Measurements from ENCODE around the gene EPHA10.

Gene EPHA10

GRCh38 chr1:37708471-37708870 lies 56.4 kb downstream of the EPHA10 start (continued):
- no peak for TF ChIP-seq ZNF513 (tag by site-specific recombination; IDR thresholded peaks at IDR 0.05)
- no peak for TF ChIP-seq ZNF18 (tag by site-specific recombination; IDR thresholded peaks at IDR 0.05)
- no peak for TF ChIP-seq WT1 (tag by site-specific recombination; IDR thresholded peaks at IDR 0.05)
- TF ChIP-seq ZBTB8A (tag by site-specific recombination; IDR thresholded peaks at IDR 0.05), result no peak
- no peak for TF ChIP-seq ZNF791 (tag by site-specific recombination; IDR thresholded peaks at IDR 0.05)
- TF ChIP-seq ZNF580 (tag by site-specific recombination; IDR thresholded peaks at IDR 0.05), result no peak
- TF ChIP-seq KLF17 (tag by site-specific recombination; IDR thresholded peaks at IDR 0.05), result no peak

GRCh38 chr1:37705399-37705798 lies 59.5 kb downstream of the EPHA10 start:
- TF ChIP-seq ZNF324 (tag by site-specific recombination; IDR thresholded peaks at IDR 0.05) (no peak), EGR2 (tag by site-specific recombination; IDR thresholded peaks at IDR 0.05; ENCODE audit: low read depth) (peak; percentile 36; the same call in 1 of the 2 replicates)
- H3K27ac ChIP-seq (ENCODE audit: extremely low read depth, low read depth, low read length), result no peak overlapping the region
- peaks cover 67 to 95% of the 10 kb centered on the region in 2 experiments for H3K36me3 ChIP-seq (ENCODE audit: control insufficient read depth in 2 of 2, insufficient read depth in 1 of 2, low read length in 2 of 2)
- POLR2A ChIA-PET, result interaction anchor here (0.7 kb wide), 2 partner anchors 16 to 44 kb away, joined by 3 read pairs; no protein-coding TSS in a partner anchor
- no peaks in the 10 kb centered on the region for H3K4me1 ChIP-seq (ENCODE audit: control insufficient read depth, insufficient read depth, low read length)
- CTCF ChIA-PET, result no interaction called here
- no peaks in the 10 kb centered on the region for H3K9me3 ChIP-seq (ENCODE audit: control insufficient read depth, insufficient read depth, low read depth, low read length)
- no peak overlapping the region for H3K4me3 ChIP-seq (ENCODE audit: low read depth, low read length)

GRCh38 chr1:37704966-37705365 lies 60.0 kb downstream of the EPHA10 start:
- Histone ChIP-seq H3K4me1 (ENCODE audit: control insufficient read depth, insufficient read depth, low read length) (no peaks in the 10 kb centered on the region), H3K9me3 (ENCODE audit: control insufficient read depth, insufficient read depth, low read depth, low read length) (no peaks in the 10 kb centered on the region), H3K4me3 (ENCODE audit: low read depth, low read length) (no peak overlapping the region), H3K27ac (ENCODE audit: extremely low read depth, low read depth, low read length) (no peak overlapping the region), H3K36me3 (ENCODE audit: control insufficient read depth in 2 of 2, insufficient read depth in 1 of 2, low read length in 2 of 2) (peaks cover 67 to 95% of the 10 kb centered on the region in 2 experiments)
- CTCF ChIA-PET, result interaction anchor here (0.7 kb wide), 1 partner anchor 78 kb away, joined by 3 read pairs; no protein-coding TSS in a partner anchor
- no peak for TF ChIP-seq ZNF274 (IDR thresholded peaks at IDR 0.05; ENCODE audit: low read length)
- TF ChIP-seq ZNF274 (tag by site-specific recombination; IDR thresholded peaks at IDR 0.05; ENCODE audit: borderline replicate concordance), result no peak
- no peak for TF ChIP-seq ZNF114 (tag by site-specific recombination; IDR thresholded peaks at IDR 0.05)
- no peak for TF ChIP-seq ZNF629 (tag by site-specific recombination; IDR thresholded peaks at IDR 0.05)
- TF ChIP-seq ZNF394 (tag by site-specific recombination; IDR thresholded peaks at IDR 0.05; ENCODE audit: borderline replicate concordance), result no peak
- no peak for TF ChIP-seq PRDM1 (tag by site-specific recombination; IDR thresholded peaks at IDR 0.05)
- no peak for TF ChIP-seq ZSCAN30 (tag by site-specific recombination; IDR thresholded peaks at IDR 0.05)
- no peak for TF ChIP-seq ZNF398 (tag by site-specific recombination; IDR thresholded peaks at IDR 0.05)
- TF ChIP-seq ZBTB44 (tag by site-specific recombination; IDR thresholded peaks at IDR 0.05), result no peak
- TF ChIP-seq ZNF324 (tag by site-specific recombination; IDR thresholded peaks at IDR 0.05), result no peak
- POLR2A ChIA-PET, result interaction anchor here (0.6 kb wide), 1 partner anchor 10 kb away, joined by 4 read pairs; no protein-coding TSS in a partner anchor
